Measurements from ENCODE around the gene SCGB3A2.

Gene SCGB3A2

GRCh38 chr5:147878066-147878759 lies at the start of gene SCGB3A2:
Gene SCGB3A2 (plus strand): TSS chr5:147878711. CDS start chr5:147878804, 93 bp downstream.
- no peak for DNase-seq

- no peak for DNase-seq
These were observed 48.5 kb upstream of the SCGB3A2 start for GRCh38 chr5:147830035-147830434.

GRCh38 chr5:147831465-147831864 lies 47.0 kb upstream of the SCGB3A2 start, which contains the start of gene SPINK1:
Gene SPINK1 (minus strand): TSS chr5:147831671. CDS start chr5:147831577, 94 bp downstream.
- no peak for DNase-seq

- no peak for DNase-seq
These were observed 46.0 kb upstream of the SCGB3A2 start for GRCh38 chr5:147832541-147832940.

- DNase-seq, result no peak
These were observed 43.1 kb upstream of the SCGB3A2 start for GRCh38 chr5:147835386-147835798.

- DNase-seq, result no peak
These were observed 42.1 kb upstream of the SCGB3A2 start for GRCh38 chr5:147836439-147836838.

- DNase-seq, result no peak
These were observed 35.6 kb upstream of the SCGB3A2 start for GRCh38 chr5:147842869-147843268.

GRCh38 chr5:147844846-147845245 lies 33.7 kb upstream of the SCGB3A2 start:
- no peak for DNase-seq

GRCh38 chr5:147845618-147846017 lies 32.9 kb upstream of the SCGB3A2 start:
- DNase-seq, result no peak

- DNase-seq, result no peak
These were observed 29.3 kb upstream of the SCGB3A2 start for GRCh38 chr5:147849226-147849625.

GRCh38 chr5:147851578-147851977 lies 26.9 kb upstream of the SCGB3A2 start:
- no peak for DNase-seq

- DNase-seq, result no peak
These were observed 26.1 kb upstream of the SCGB3A2 start for GRCh38 chr5:147852365-147852764.

GRCh38 chr5:147853372-147853987 lies 25.0 kb upstream of the SCGB3A2 start:
- no peak for DNase-seq

GRCh38 chr5:147854331-147854730 lies 24.2 kb upstream of the SCGB3A2 start:
- no peak for DNase-seq

GRCh38 chr5:147854894-147855773 lies 23.4 kb upstream of the SCGB3A2 start:
- no peak for DNase-seq

- DNase-seq, result no peak
These were observed 22.8 kb upstream of the SCGB3A2 start for GRCh38 chr5:147855774-147856069.

GRCh38 chr5:147856801-147857200 lies 21.7 kb upstream of the SCGB3A2 start:
- DNase-seq, result no peak

- DNase-seq, result peak; percentile 18 to 38
These were observed 21.0 kb upstream of the SCGB3A2 start for GRCh38 chr5:147857302-147858129.

GRCh38 chr5:147858565-147858964 lies 19.9 kb upstream of the SCGB3A2 start:
- DNase-seq, result no peak

- DNase-seq, result no peak
These were observed 18.4 kb upstream of the SCGB3A2 start for GRCh38 chr5:147859962-147860640.

- no peak for DNase-seq
These were observed 17.9 kb upstream of the SCGB3A2 start for GRCh38 chr5:147860641-147861025.

Data from hippocampal formation (tissue), 2 donors.